CD4-positive, alpha-beta memory T cell (primary cell): ENCODE data around the gene PNRC1. TPM values are rescaled to one million over a fixed set of nuclear protein-coding genes. Genes with fewer than 3 reads are reported as not detected.

Experiments
- CTCF ChIA-PET: fragments of 350-600 bp; sonication (Branson Sonifier 250); formaldehyde crosslinking; loops from one replicate; lab custom pipeline; 2021; ENCODE audit warnings: inconsistent platforms; ENCODE audit not compliant: partially characterized antibody; lab: Charles Lee
- POLR2A ChIA-PET: fragments of 350-600 bp; sonication (Branson Sonifier 250); formaldehyde crosslinking; loops from one replicate; lab custom pipeline; 2021; ENCODE audit not compliant: partially characterized antibody; lab: Charles Lee
- DNase-seq, 5 donors: peaks; one replicate each; pipeline versions ENCODE4 v3.0.0 to v3.0.0-alpha.2; 2020 to 2022; ENCODE audit warnings: mixed read lengths in 1 of 5
- H3K27ac ChIP-seq: one replicate; pipeline ENCODE4 v1.7.0; 2013; ENCODE audit warnings: low read depth, low read length
- H3K27me3 ChIP-seq: 2 replicates; pipeline ENCODE4 v1.7.0; 2013; ENCODE audit warnings: mild to moderate bottlenecking, low read length, moderate library complexity; ENCODE audit not compliant: insufficient read depth
- H3K36me3 ChIP-seq: 2 replicates; pipeline ENCODE4 v1.7.0; 2013; ENCODE audit warnings: mild to moderate bottlenecking, low read length, moderate library complexity; ENCODE audit not compliant: insufficient read depth
- H3K4me1 ChIP-seq: 2 replicates; pipeline ENCODE4 v1.7.0; 2013; ENCODE audit warnings: mild to moderate bottlenecking, low read length, moderate library complexity; ENCODE audit not compliant: insufficient read depth
- H3K4me3 ChIP-seq, 2 donors: one replicate each; pipeline ENCODE4 v1.7.0; 2013; ENCODE audit warnings: low read length in 2 of 2, mild to moderate bottlenecking in 1 of 2
- H3K9me3 ChIP-seq, 2 donors: one replicate each; pipeline ENCODE4 v1.7.0; 2013; ENCODE audit warnings: low read length in 2 of 2, control low read depth in 1 of 2; ENCODE audit not compliant: control insufficient read depth in 1 of 2
- H3K27ac Mint-ChIP-seq, 7 donors: one replicate each; pipeline ENCODE4 v1.8.0; 2020 to 2021; ENCODE audit warnings: mixed read lengths in 7 of 7, mild to moderate bottlenecking in 6 of 7, inconsistent platforms in 3 of 7, moderate library complexity in 3 of 7
- H3K27me3 Mint-ChIP-seq, 2 donors: one replicate each; pipeline ENCODE4 v1.8.0; 2020 to 2021; ENCODE audit warnings: mixed read lengths in 2 of 2
- H3K36me3 Mint-ChIP-seq, 2 donors: one replicate each; pipeline ENCODE4 v1.8.0; 2020 to 2021; ENCODE audit warnings: mixed read lengths in 2 of 2, inconsistent platforms in 1 of 2, mild to moderate bottlenecking in 1 of 2
- H3K4me1 Mint-ChIP-seq, 4 donors: one replicate each; pipeline ENCODE4 v1.8.0; 2020 to 2021; ENCODE audit warnings: mixed read lengths in 4 of 4, mild to moderate bottlenecking in 1 of 4
- H3K4me3 Mint-ChIP-seq, 8 donors: one replicate each; pipeline ENCODE4 v1.8.0; 2020 to 2021; ENCODE audit warnings: mixed read lengths in 8 of 8, mild to moderate bottlenecking in 7 of 8, moderate library complexity in 6 of 8, inconsistent platforms in 3 of 8
- H3K9me3 Mint-ChIP-seq, 8 donors: one replicate each; pipeline ENCODE4 v1.8.0; 2020 to 2021; ENCODE audit warnings: mixed read lengths in 8 of 8, mild to moderate bottlenecking in 5 of 8, inconsistent platforms in 3 of 8, moderate library complexity in 1 of 8
- intact Hi-C: fragments of 100-400 bp; cut with micrococcal nuclease; formaldehyde crosslinking; loops from one replicate; pipeline ENCODE4 v1.15.1; 2023
- polyA plus RNA-seq, 2 donors: library from polyadenylated mRNA; unstranded; fragments of 300-500 nt; fragmentation: Illumina TruSeq; gene quantifications; one replicate each; pipeline ENCODE4 v1.2.3, GENCODE V29; 2021
- total RNA-seq, 2 experiments: library from RNA; stranded (reverse); gene quantifications; one replicate each; pipeline ENCODE4 v1.2.3, GENCODE V29; 2021

Gene PNRC1
- total and polyA plus RNA-seq, 4 experiments from 2014 or later = 390 to 667 (median 569) TPM

- H3K4me3 ChIP-seq = no peak overlapping the region
- POLR2A ChIA-PET = interaction anchor here (9.2 kb wide), 1 partner anchor 11 kb away, joined by 58 read pairs; the partner anchor contains the start of gene PNRC1
Observed at GRCh38 chr6:89068695-89069094, 11.9 kb upstream of the PNRC1 start.

GRCh38 chr6:89069536-89070163, 10.9 kb upstream of the PNRC1 start:
- Histone ChIP-seq H3K4me1 (no peaks in the 10 kb centered on the region), H3K27me3 (no peaks in the 10 kb centered on the region), H3K27ac (no peak overlapping the region), H3K36me3 (no peaks in the 10 kb centered on the region), H3K9me3 (no peaks in the 10 kb centered on the region), H3K4me3 (no peak overlapping the region)
- intact Hi-C loops = no loop called here
- ChIA-PET CTCF (interaction anchor here (1.1 kb wide), 1 partner anchor 10 kb away, joined by 3 read pairs; no protein-coding TSS in a partner anchor), POLR2A (interaction anchor here (9.2 kb wide), 1 partner anchor 10 kb away, joined by 58 read pairs; the partner anchor contains the start of gene PNRC1)
- Mint-ChIP-seq H3K9me3 (no peaks in the 10 kb centered on the region), H3K27ac (no peak overlapping the region), H3K4me3 (no peak overlapping the region), H3K27me3 (peaks cover 4 to 12% of the 10 kb centered on the region in 2 donors), H3K4me1 (peaks cover 0 to 5% (median 0%) of the 10 kb centered on the region in 4 donors), H3K36me3 (no peaks in the 10 kb centered on the region)
- no peak for DNase-seq

More at GRCh38 chr6:89068695-89069094, 11.9 kb upstream of the PNRC1 start:
- Histone ChIP-seq H3K27ac (no peak overlapping the region), H3K9me3 (no peaks in the 10 kb centered on the region), H3K36me3 (no peaks in the 10 kb centered on the region), H3K27me3 (no peaks in the 10 kb centered on the region), H3K4me1 (no peaks in the 10 kb centered on the region)
- no peak overlapping the region for H3K4me3 Mint-ChIP-seq
- no peak overlapping the region for H3K27ac Mint-ChIP-seq
- CTCF ChIA-PET = interaction anchor here (1.1 kb wide), 1 partner anchor 10 kb away, joined by 3 read pairs; no protein-coding TSS in a partner anchor
- no peak for DNase-seq
- H3K27me3 Mint-ChIP-seq = peaks cover 4 to 12% of the 10 kb centered on the region in 2 donors
- no peaks in the 10 kb centered on the region for H3K36me3 Mint-ChIP-seq
- peaks cover 0 to under 1% (median 0%) of the 10 kb centered on the region in 4 donors for H3K4me1 Mint-ChIP-seq
- H3K9me3 Mint-ChIP-seq = no peaks in the 10 kb centered on the region
- intact Hi-C loops = no loop called here

- no peak for DNase-seq
- peak overlapping the region in 1 of 7 donors; percentile 48 for H3K27ac Mint-ChIP-seq
- no peaks in the 10 kb centered on the region for H3K9me3 Mint-ChIP-seq
- H3K4me3 ChIP-seq = no peak overlapping the region
- no peaks in the 10 kb centered on the region for H3K27me3 ChIP-seq
- no peaks in the 10 kb centered on the region for H3K9me3 ChIP-seq
- intact Hi-C loops = no loop called here
- H3K4me1 ChIP-seq = no peaks in the 10 kb centered on the region
- no peak overlapping the region for H3K4me3 Mint-ChIP-seq
- POLR2A ChIA-PET = interaction anchor here (9.2 kb wide), 1 partner anchor 9 kb away, joined by 58 read pairs; the partner anchor contains the start of gene PNRC1
- H3K36me3 Mint-ChIP-seq = no peaks in the 10 kb centered on the region
- H3K4me1 Mint-ChIP-seq = peaks cover 0 to 5% (median 0%) of the 10 kb centered on the region in 4 donors
- CTCF ChIA-PET = no interaction called here
- no peak overlapping the region for H3K27ac ChIP-seq
- H3K36me3 ChIP-seq = no peaks in the 10 kb centered on the region
- peaks cover 4 to 12% of the 10 kb centered on the region in 2 donors for H3K27me3 Mint-ChIP-seq
Observed at GRCh38 chr6:89071036-89071435, 9.5 kb upstream of the PNRC1 start.

GRCh38 chr6:89073014-89073620, 7.4 kb upstream of the PNRC1 start:
- Histone ChIP-seq H3K27ac (no peak overlapping the region), H3K4me1 (peaks cover 3% of the 10 kb centered on the region), H3K4me3 (no peak overlapping the region), H3K9me3 (no peaks in the 10 kb centered on the region), H3K27me3 (no peaks in the 10 kb centered on the region), H3K36me3 (no peaks in the 10 kb centered on the region)
- Mint-ChIP-seq H3K4me3 (no peak overlapping the region), H3K36me3 (no peaks in the 10 kb centered on the region), H3K27ac (no peak overlapping the region), H3K4me1 (peaks cover 0 to 5% (median 3%) of the 10 kb centered on the region in 4 donors), H3K9me3 (no peaks in the 10 kb centered on the region), H3K27me3 (peaks cover 0 to 3% of the 10 kb centered on the region in 2 donors)
- CTCF ChIA-PET = interaction anchor here (1.6 kb wide), 1 partner anchor 299 kb away, joined by 4 read pairs; no protein-coding TSS in a partner anchor
- intact Hi-C loops = no loop called here
- POLR2A ChIA-PET = interaction anchor here (1.8 to 9.2 kb wide), 2 partner anchors 7 to 10 kb away, joined by 5 to 58 read pairs; partner anchors contain the start of gene PNRC1
- no peak for DNase-seq

- ChIA-PET CTCF (interaction anchor here (0.7 to 0.9 kb wide), 2 partner anchors 8 to 91 kb away, joined by 3 read pairs; no protein-coding TSS in a partner anchor), POLR2A (interaction anchor here (1.3 kb wide), 1 partner anchor 12 kb away, joined by 9 read pairs; no protein-coding TSS in a partner anchor)
- Mint-ChIP-seq H3K36me3 (no peaks in the 10 kb centered on the region), H3K27ac (no peak overlapping the region), H3K9me3 (no peaks in the 10 kb centered on the region), H3K4me1 (peaks cover 3 to 11% (median 7%) of the 10 kb centered on the region in 4 donors), H3K4me3 (no peak overlapping the region), H3K27me3 (peaks cover 0 to 3% of the 10 kb centered on the region in 2 donors)
- Histone ChIP-seq H3K36me3 (no peaks in the 10 kb centered on the region), H3K4me3 (no peak overlapping the region), H3K9me3 (no peaks in the 10 kb centered on the region), H3K27me3 (no peaks in the 10 kb centered on the region), H3K4me1 (peaks cover 9% of the 10 kb centered on the region), H3K27ac (no peak overlapping the region)
- intact Hi-C loops = no loop called here
- no peak for DNase-seq
Observed at GRCh38 chr6:89073840-89074239, 6.7 kb upstream of the PNRC1 start.

- DNase-seq = peak; percentile 80 to 84 (median 81)
- peaks cover 0 to 5% (median 0%) of the 10 kb centered on the region in 8 donors for H3K9me3 Mint-ChIP-seq
- CTCF ChIA-PET = interaction anchor here (0.7 to 5.0 kb wide), 20 partner anchors 10 to 1360 kb away, joined by 3 to 38 read pairs (median 3); partner anchors contain the start of genes PM20D2 and SRSF12
- peaks cover 18 to 57% (median 28%) of the 10 kb centered on the region in 4 donors for H3K4me1 Mint-ChIP-seq
- H3K9me3 ChIP-seq = no peaks in the 10 kb centered on the region
- H3K27me3 ChIP-seq = no peaks in the 10 kb centered on the region
- peaks cover 37% of the 10 kb centered on the region for H3K4me1 ChIP-seq
- peaks cover 0 to 3% of the 10 kb centered on the region in 2 donors for H3K27me3 Mint-ChIP-seq
- H3K36me3 ChIP-seq = peaks cover 13% of the 10 kb centered on the region
- POLR2A ChIA-PET = interaction anchor here (0.6 to 9.7 kb wide), 43 partner anchors 8 to 1924 kb away, joined by 3 to 157 read pairs (median 5); partner anchors contain the start of genes AKIRIN2, CASP8AP2, LYRM2 and MDN1
- peak overlapping the region; percentile 99 for H3K27ac ChIP-seq
- H3K4me3 Mint-ChIP-seq = peak overlapping the region; percentile 88 to 99 (median 94)
- H3K4me3 ChIP-seq = peak overlapping the region; percentile 48 to 99
- intact Hi-C loops = loop anchor here (1.0 to 10.0 kb wide), 12 partner anchors 66 to 1925 kb away; partner anchors contain the start of genes AKIRIN2, ANKRD6, BACH2 and CASP8AP2
- H3K36me3 Mint-ChIP-seq = peaks cover 23 to 44% of the 10 kb centered on the region in 2 donors
- peak overlapping the region; percentile 93 to 100 (median 97) for H3K27ac Mint-ChIP-seq
Observed at GRCh38 chr6:89079511-89080234, 878 bp upstream of the PNRC1 start.
